ENCODE measurements around the gene IRX5.

The IRX5 gene

GRCh38 chr16:54953461-54953860, 22.8 kb downstream of the IRX5 start:
- DNase-seq: no peak

- no peak for DNase-seq
Observed at GRCh38 chr16:54954220-54954619, 23.6 kb downstream of the IRX5 start.

- no peak for DNase-seq
Observed at GRCh38 chr16:54955757-54956156, 25.1 kb downstream of the IRX5 start.

- peak; percentile 7 for DNase-seq
Observed at GRCh38 chr16:54957403-54958166, 26.9 kb downstream of the IRX5 start.

- no peak for DNase-seq
Observed at GRCh38 chr16:54962045-54962444, 31.4 kb downstream of the IRX5 start.

GRCh38 chr16:54964239-54964638, 33.6 kb downstream of the IRX5 start:
- DNase-seq: no peak

GRCh38 chr16:54965464-54965863, 34.8 kb downstream of the IRX5 start:
- DNase-seq: no peak

- DNase-seq: no peak
Observed at GRCh38 chr16:54968011-54968410, 37.3 kb downstream of the IRX5 start.

GRCh38 chr16:54968784-54969183, 38.1 kb downstream of the IRX5 start:
- DNase-seq: no peak

- no peak for DNase-seq
Observed at GRCh38 chr16:54970016-54970415, 39.4 kb downstream of the IRX5 start.

- no peak for DNase-seq
Observed at GRCh38 chr16:54974367-54974766, 43.7 kb downstream of the IRX5 start.

GRCh38 chr16:54976651-54977200, 46.1 kb downstream of the IRX5 start:
- no peak for DNase-seq

GRCh38 chr16:54977211-54977610, 46.5 kb downstream of the IRX5 start:
- DNase-seq: no peak

GRCh38 chr16:54980821-54981220, 50.2 kb downstream of the IRX5 start:
- no peak for DNase-seq
